ENCODE results near the gene IP6K3.

The IP6K3 gene

GRCh38 chr6:33723371-33724085, 23.2 kb downstream of the IP6K3 start:
- no peak for DNase-seq (ENCODE audit: low read depth in 2 of 2, low spot score in 1 of 2)

DNA sequence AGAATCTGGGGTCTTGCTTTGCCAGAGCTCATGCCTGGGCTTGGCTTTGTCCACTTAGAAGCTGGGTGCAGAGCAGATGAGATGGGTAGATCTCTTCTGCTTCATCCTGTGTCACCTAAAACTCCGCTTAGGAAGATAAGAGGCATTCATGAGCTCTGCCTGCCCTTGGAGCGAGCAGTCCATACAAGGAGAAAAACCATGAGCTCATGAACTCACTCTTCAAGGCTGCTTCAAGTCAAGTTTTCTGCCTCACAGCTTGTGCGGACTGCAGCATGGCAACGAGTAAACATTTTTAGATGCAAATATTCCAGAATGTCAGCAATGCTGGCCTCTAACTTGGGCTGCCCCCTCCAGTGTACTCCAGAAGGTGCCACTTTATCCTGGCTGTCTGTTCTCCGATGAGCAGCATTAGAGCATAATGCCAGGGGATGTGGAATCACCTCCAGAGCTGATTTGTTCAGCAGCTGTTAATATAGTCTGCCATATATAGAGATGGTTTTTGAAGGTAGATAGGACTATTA, 24.5 kb downstream of the IP6K3 start:
- DNase-seq (ENCODE audit: low read depth in 2 of 2, low spot score in 1 of 2) = no peak

DNA sequence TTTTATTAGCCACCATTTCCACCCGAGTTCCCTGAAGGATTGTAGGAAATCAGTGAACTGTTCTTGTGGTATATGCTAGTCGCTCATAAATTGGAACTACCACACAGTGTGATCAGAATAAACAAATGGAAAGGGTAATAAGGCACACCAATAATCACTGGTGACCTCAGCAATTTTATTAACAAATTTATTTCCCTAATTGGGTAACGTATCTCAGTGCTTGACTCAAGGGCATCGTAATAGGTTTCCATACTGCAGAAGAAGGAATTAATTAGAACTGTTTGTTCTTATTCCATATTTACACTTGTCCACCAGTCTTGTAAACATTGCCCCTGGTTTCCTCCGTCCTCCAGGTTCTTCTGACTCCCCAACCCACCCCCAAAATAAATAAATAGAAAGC, 25.2 kb downstream of the IP6K3 start:
- no peak for DNase-seq (ENCODE audit: low read depth in 2 of 2, low spot score in 1 of 2)

GRCh38 chr6:33720998-33721397, 25.7 kb downstream of the IP6K3 start:
- DNase-seq (ENCODE audit: low read depth in 2 of 2, low spot score in 1 of 2) = no peak

DNA sequence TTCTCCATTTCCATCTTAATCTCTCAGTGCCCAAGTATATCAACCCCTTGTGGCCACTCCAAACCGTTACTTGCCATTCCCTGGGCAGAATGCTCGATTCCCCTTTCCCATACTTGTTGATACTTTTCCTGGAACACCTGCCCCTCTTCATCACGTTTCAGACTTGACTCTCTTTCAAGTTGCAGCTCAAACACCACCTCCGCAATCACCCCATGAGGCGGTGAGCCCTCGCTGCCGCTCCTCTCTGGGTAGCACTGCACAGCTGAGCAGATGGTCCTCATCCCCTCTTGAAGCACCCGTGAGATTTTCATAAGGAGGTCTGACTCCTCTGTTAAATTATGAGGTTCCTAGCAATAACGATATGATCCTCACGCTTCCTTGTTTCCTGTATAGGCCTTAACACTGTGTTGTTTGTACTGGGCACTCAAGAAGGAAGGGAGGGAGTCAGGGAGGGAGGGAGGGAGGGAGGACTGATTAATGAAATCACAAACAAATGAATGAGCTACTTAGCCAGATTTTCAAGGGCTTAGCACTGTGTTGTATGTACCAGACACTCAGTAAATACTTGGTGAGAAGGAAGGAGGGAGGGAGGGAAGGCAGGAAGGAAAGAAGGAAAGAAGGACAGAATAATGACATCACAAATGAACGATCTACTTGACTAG, 27.2 kb downstream of the IP6K3 start:
- no peak for DNase-seq (ENCODE audit: low read depth in 2 of 2, low spot score in 1 of 2)

GRCh38 chr6:33718713-33719112, 28.0 kb downstream of the IP6K3 start:
- no peak for DNase-seq (ENCODE audit: low read depth in 2 of 2, low spot score in 1 of 2)

DNA sequence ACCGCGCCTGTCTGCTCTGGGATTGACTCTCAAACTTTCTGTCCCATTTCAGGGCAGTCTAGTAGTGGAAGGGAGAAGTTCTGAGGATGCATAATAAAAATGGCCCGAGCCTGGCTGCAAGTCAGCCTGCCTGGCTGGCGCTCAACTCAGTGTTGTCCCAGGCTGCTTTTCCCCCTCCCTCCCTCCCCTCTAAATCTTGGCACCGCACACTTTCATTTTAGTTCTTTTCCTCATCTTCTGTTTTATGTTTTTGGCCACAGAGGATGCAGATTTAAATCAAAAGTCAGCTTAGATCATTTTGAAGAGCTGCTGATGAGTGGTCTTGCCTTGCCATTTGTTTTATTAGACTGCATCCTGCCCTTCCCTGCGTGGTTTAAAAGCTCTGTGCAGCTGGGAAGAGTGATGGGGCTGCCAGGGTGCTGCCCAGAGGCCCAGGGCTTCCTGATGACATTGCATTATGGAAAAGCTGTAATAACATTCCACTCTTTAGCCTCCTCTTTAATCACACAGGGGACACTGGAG, 28.7 kb downstream of the IP6K3 start:
- DNase-seq (ENCODE audit: low read depth in 2 of 2, low spot score in 1 of 2) = no peak

- no peak for DNase-seq (ENCODE audit: low read depth in 2 of 2, low spot score in 1 of 2)
Observed at GRCh38 chr6:33716890-33717632, 29.6 kb downstream of the IP6K3 start.

DNA sequence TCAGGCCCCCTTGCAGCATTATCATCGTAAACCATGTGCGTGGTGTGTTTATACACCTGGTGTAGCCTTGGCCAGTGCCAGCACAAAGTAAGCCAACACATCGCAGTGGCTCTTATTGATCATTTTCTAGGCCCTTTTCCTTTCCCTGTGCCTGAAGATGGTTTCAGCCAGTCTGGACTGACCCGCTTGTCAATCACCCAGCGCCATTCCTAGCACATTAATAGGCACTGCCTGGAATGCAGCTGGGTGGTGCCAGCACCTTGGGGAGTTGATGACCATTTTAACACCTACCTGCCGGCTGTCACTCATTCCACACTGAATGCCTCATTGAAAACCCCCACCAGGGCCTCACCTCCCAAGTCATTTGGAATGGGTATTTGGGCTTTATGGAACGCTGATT, 30.3 kb downstream of the IP6K3 start:
- no peak for DNase-seq (ENCODE audit: low read depth in 2 of 2, low spot score in 1 of 2)

GRCh38 chr6:33714385-33715040, 32.2 kb downstream of the IP6K3 start:
- DNase-seq (ENCODE audit: low read depth in 2 of 2, low spot score in 1 of 2) = no peak

DNA sequence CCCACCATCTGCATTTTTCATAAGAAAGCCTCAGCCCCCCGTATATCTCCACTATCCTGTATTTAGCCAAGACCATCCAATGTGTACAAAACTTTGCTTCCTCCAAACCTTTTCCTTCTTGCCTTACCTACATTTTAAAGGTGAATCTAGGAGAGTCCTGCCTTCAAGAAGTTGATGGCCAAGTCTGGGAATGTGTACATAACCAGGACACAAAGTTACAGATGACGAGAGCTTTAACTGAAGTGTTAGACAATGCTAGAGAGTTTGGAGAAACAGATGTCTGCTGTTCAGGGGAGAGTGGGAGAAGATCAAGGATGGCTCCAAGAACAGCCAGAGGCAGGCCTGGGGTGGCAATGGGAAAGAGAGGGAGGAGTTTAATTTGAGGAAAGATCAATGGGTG, 32.9 kb downstream of the IP6K3 start:
- DNase-seq (ENCODE audit: low read depth in 2 of 2, low spot score in 1 of 2) = no peak

DNA sequence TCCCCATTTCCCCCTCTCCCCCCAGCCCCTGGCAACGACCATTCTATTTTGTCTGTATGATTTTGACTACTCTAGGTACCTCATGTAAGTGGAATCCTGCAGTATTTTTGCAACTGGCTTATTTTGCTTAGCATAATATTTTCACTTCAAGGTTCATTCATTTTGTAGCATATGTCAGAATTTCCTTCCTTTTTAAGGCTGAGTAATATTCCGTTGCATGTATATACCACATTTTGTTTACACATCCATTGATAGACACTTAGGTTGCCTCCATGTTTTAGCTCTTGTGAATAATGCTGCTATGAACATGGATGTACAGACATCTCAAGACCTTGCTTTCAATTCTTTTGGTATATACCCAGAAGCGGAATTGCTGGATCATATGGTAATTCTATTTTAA, 33.8 kb downstream of the IP6K3 start:
- no peak for DNase-seq (ENCODE audit: low read depth in 2 of 2, low spot score in 1 of 2)

DNA sequence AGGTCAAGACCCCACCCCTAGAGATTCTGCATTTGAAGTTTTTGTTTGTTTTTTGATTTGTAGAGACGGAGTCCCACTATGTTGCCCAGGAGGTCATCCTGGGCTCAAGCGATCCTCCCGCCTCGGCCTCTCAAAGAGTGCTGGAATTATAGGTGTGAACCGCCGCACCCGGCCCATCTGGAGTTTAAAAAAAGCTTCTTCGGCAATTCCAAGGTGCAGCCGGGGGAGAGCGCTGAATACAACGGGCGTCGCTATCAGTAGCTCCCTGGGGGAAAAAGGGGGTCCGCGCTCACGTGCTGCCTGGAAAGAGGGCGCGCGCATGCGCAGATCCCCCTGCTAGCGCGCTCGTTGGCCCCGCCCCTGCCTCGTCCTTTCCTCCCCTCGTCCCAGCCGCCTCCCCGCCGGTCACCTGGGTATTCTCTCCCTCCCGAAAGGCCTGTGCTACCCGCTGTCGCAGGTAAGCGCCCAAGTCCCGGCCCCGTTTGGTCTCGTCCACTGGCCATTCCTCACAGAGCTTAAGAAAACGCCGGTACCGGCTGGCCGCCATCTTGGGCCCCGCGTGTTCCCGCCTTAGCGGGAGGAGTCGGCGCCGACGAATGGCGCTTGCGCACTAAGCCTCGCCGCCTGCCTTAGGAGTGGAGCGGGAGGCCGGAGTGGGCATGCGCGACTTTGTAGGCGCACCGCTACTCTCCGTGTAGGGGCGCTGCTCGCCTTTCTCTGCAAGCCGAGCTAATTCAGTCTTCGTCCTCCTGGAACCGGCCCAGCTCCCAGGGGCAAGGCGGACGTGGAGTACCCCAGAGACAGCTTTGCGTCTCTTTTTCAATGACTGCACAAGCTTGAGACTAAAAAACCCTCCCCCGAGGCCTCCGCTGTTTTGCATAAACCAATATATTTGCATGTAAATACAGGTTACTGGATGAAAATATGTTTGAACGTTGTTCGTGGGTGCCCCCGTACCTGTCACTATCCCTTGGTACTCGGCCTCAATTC, 35.3 kb downstream of the IP6K3 start, which contains the start of gene UQCC2:
TSS of gene UQCC2 (minus strand) at position 561 of the 990 bp plus-strand sequence. CDS start at position 547, 14 bp downstream.
- DNase-seq (ENCODE audit: low read depth in 2 of 2, low spot score in 1 of 2) = peak; percentile 90 to 97

DNA sequence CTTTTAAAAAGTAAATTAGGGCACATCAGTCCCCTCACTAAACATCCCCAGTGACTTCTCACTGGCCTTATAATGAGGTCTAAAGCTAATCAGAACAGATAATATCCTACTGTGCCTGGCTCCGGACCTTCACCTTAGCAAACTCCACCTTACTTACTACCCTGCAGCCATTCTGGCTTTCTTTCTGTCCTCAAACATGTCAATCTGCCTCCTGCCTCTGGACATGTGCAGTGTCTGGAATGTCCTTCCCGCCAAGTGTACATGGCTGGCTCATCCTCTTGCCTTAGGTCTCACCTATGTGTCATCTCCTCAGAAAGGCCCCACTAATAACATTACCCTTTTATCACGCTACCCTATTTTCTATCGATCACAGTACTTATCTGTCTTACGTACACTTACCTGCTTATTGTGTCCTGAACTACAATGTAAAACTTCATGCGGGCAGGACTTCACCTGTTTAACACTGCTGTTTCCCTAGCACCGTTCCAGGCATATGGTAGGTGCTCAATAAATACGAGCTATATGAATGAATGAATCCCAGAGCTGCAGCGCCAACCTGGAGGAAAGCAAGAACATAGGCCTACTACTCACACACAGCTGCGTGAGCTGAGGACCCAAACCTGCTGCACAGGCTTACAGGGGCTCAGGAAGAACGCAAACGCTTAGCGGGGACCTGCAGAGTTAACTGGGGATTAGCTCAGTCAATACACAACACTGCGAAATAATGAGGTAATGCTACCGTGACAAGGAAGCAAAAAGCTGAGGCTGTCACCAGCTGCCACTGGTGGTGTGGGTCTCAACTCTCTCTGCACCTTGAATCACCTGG, 36.2 kb downstream of the IP6K3 start:
- no peak for DNase-seq (ENCODE audit: low read depth in 2 of 2, low spot score in 1 of 2)

DNA sequence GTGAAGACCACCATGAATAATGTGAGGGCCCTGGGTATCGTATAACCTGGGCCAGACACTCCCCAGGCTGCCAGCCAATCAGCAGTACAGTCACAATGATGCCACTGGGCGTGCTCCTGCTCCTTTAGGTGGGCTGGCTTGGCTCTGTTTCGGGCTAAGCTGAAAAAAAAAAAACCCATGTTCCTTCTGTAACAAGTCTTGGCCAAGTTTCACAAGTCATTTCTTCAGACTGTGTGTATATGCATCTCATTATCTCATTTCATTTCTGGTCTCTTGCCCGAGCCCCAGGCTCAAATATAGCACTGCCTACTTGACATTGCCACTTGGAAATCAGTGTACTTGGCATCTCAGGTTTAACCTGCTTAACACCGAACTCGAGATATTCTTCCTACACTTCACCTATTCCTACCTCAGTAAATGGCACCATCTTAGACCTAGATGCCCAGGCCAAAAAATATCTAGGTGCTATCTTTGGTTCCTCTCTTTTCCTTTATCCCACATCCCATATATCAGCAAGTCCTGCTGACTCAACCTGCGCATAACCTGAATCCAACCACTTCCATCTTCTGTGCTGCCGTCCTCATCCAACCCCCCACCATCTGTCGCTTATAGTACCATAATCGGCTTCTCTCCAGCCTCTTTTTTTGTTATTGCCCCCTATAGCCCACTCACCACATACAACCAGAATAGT, 37.0 kb downstream of the IP6K3 start:
- DNase-seq (ENCODE audit: low read depth in 2 of 2, low spot score in 1 of 2) = no peak

DNA sequence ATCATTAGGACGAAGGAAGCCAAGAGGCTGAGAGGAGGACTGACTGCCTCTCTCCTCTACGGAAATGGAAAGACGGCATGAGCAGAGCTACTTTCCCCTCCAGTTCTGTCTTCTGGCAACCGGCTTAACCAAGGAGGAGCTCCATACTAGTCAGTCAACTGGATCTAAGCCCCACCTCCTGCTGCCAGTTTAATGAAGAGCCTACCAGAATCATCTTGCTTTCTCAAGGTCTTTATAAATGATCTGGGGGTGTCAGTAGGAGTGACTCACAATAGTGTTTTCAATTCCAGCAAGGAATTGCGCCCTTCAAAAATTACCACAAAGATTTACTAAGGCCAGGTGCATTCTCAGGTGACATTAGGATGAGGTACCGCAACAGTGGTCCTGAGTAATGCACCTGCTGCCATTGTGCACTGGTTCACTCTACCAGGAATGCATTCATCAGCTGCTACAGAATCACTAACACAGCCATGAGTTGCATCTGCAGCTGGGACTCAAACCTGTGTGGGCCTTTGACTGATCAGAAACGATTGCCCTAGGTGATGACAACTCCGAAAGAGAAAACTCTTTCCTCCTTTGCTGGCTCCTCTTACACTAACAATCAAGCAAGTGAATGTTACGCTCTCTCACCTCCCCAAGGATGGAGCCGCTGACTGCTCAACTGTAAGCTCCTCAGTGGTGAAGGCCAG, 38.0 kb downstream of the IP6K3 start:
- no peak for DNase-seq (ENCODE audit: low read depth in 2 of 2, low spot score in 1 of 2)

- DNase-seq (ENCODE audit: low read depth in 2 of 2, low spot score in 1 of 2) = no peak
Observed at GRCh38 chr6:33707771-33708170, 38.9 kb downstream of the IP6K3 start.

Measured in stimulated activated CD8-positive, alpha-beta memory T cell treated with anti-CD3 and anti-CD28 coated beads, Interleukin-4, amount 100 ng/mL, for 1 hour (primary cell).